Mesothelial cell of epicardium (in vitro differentiated cells): ENCODE measurements around the gene GNPTAB. TPM values are rescaled to one million over a fixed set of nuclear protein-coding genes. Genes with fewer than 3 reads are reported as not detected.
A peak's percentile ranks its signal among the peaks of the same experiment; 100 is the strongest.

Source experiments
- DNase-seq, 2 experiments: peaks; one replicate each; pipeline ENCODE4 v3.0.0; 2021; ENCODE audit warnings: low spot score in 2 of 2; ENCODE audit not compliant: unreplicated experiment in 2 of 2
- H3K27ac Mint-ChIP-seq: 2 replicates; pipeline ENCODE4 v1.8.0; 2021; ENCODE audit warnings: mixed read lengths
- H3K27me3 Mint-ChIP-seq: 2 replicates; pipeline ENCODE4 v1.8.0; 2021; ENCODE audit warnings: low read depth, mixed read lengths
- H3K36me3 Mint-ChIP-seq: 2 replicates; pipeline ENCODE4 v1.8.0; 2021; ENCODE audit warnings: mixed read lengths
- H3K4me1 Mint-ChIP-seq: 2 replicates; pipeline ENCODE4 v1.8.0; 2021; ENCODE audit warnings: mixed read lengths
- H3K4me3 Mint-ChIP-seq: 2 replicates; pipeline ENCODE4 v1.8.0; 2021; ENCODE audit warnings: mild to moderate bottlenecking, moderate library complexity, mixed read lengths
- H3K9me3 Mint-ChIP-seq: 2 replicates; pipeline ENCODE4 v1.8.0; 2021; ENCODE audit warnings: mixed read lengths
- total RNA-seq: library from RNA; stranded (reverse); gene quantifications from 3 replicates; pipeline ENCODE4 v1.2.1, GENCODE V29; 2021
- TF ChIP-seq, protein P1 (sequence below): fragments of 200-600 bp; sonication (generic); IDR thresholded peaks from one replicate; pipeline ENCODE4 v1.5.0; 2021; ENCODE audit warnings: antibody characterized with exemption; ENCODE audit not compliant: unreplicated experiment

The GNPTAB gene
- total RNA-seq, 1 donor from 2014 or later, result 35.9 TPM

DNA sequence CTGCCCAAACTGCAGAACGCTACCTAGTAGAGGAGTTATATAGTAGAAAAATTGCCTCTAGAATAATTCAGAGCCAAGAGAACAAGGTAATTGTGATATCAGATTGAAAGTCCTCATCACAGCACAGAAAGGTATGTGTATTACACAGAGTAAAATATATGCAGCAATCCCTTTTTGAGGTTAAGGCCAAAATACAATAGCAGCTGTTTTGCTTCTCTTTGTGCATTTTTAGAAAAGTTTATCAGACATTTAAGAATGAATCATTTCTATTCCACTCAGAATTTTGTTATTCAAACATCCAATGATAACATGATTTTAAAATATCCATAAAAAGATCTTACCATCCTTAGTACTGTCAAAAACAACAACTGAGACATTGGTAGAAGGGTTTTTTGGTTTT is 45.1 kb downstream of the GNPTAB start:
- no peak overlapping the region for H3K4me3 Mint-ChIP-seq
- DNase-seq, result no peak
- H3K27me3 Mint-ChIP-seq, result no peaks in the 10 kb centered on the region
- peaks cover 12% of the 10 kb centered on the region for H3K4me1 Mint-ChIP-seq
- H3K27ac Mint-ChIP-seq, result no peak overlapping the region
- TF ChIP-seq, protein P1, sequence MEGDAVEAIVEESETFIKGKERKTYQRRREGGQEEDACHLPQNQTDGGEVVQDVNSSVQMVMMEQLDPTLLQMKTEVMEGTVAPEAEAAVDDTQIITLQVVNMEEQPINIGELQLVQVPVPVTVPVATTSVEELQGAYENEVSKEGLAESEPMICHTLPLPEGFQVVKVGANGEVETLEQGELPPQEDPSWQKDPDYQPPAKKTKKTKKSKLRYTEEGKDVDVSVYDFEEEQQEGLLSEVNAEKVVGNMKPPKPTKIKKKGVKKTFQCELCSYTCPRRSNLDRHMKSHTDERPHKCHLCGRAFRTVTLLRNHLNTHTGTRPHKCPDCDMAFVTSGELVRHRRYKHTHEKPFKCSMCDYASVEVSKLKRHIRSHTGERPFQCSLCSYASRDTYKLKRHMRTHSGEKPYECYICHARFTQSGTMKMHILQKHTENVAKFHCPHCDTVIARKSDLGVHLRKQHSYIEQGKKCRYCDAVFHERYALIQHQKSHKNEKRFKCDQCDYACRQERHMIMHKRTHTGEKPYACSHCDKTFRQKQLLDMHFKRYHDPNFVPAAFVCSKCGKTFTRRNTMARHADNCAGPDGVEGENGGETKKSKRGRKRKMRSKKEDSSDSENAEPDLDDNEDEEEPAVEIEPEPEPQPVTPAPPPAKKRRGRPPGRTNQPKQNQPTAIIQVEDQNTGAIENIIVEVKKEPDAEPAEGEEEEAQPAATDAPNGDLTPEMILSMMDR, result no peak
- peaks cover 24% of the 10 kb centered on the region for H3K36me3 Mint-ChIP-seq
- H3K9me3 Mint-ChIP-seq, result no peaks in the 10 kb centered on the region

DNA sequence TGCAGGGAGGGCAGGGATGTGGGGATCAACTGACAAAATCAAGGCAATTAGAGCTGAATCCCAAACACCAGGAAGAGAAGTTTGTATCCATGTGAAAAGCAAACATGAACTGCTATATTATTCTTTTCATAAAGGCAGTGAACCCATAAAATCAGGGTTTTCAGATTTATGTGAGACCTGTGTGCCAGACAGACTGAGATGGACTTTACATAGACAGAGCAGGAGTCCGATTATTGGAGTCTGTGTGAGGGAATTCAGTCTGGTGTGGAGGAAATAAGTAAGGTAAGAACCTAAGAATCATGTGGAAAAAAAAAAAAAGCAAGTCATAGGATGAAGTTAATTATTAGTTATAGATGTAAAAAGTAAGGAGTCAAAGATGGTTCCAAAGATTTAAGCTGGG is 46.4 kb downstream of the GNPTAB start:
- DNase-seq, result no peak
- Mint-ChIP-seq H3K27me3 (no peaks in the 10 kb centered on the region), H3K4me1 (peaks cover 12% of the 10 kb centered on the region), H3K4me3 (no peak overlapping the region), H3K9me3 (no peaks in the 10 kb centered on the region), H3K27ac (no peak overlapping the region), H3K36me3 (peaks cover 19% of the 10 kb centered on the region)
- TF ChIP-seq, protein P1, result no peak

DNA sequence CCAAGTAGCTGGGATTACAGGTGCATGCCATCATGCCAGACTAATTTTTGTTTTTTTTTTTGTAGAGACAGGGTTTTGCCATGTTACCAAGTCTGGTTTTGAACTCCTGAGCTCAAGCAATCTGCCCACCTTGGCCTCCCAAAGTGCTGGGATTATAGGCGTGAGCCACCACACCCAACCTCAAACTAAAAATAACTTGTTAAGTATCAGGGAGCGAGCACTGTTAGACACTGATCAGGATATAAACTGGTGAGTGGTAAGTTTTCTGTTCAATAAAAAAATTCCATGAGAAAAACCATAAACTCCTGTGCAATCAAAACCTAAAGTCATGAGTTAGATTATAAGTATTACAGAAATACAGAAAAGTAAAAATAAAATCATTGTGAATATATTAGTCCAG is 46.9 kb downstream of the GNPTAB start:
- Mint-ChIP-seq H3K27me3 (no peaks in the 10 kb centered on the region), H3K27ac (no peak overlapping the region), H3K9me3 (no peaks in the 10 kb centered on the region), H3K4me3 (no peak overlapping the region), H3K36me3 (peaks cover 13% of the 10 kb centered on the region), H3K4me1 (peaks cover 12% of the 10 kb centered on the region)
- DNase-seq, result no peak
- TF ChIP-seq, protein P1, result no peak

DNA sequence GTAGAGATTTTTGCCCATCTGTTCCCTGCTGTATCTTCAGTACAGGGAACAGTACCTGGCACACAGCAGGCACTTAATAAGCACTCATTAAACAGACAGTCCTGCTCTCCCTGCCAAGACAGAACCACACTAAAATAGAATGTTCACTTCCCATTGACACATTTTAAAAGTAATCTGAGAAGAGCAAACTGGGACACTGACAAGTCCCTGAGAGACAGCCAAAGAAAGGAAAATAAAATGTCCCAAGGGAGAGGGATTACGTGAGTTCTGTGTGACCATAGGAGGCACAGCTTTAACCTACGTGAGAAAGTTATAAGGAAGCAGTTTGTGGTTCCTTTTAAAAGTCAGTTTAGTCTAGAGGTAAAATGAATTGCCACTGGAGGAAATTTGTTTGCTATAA is 47.6 kb downstream of the GNPTAB start:
- DNase-seq, result no peak
- Mint-ChIP-seq H3K36me3 (peaks cover 13% of the 10 kb centered on the region), H3K27ac (peak overlapping the region; percentile 54), H3K9me3 (no peaks in the 10 kb centered on the region), H3K27me3 (no peaks in the 10 kb centered on the region), H3K4me3 (no peak overlapping the region), H3K4me1 (peaks cover 12% of the 10 kb centered on the region)
- TF ChIP-seq, protein P1, result no peak

DNA sequence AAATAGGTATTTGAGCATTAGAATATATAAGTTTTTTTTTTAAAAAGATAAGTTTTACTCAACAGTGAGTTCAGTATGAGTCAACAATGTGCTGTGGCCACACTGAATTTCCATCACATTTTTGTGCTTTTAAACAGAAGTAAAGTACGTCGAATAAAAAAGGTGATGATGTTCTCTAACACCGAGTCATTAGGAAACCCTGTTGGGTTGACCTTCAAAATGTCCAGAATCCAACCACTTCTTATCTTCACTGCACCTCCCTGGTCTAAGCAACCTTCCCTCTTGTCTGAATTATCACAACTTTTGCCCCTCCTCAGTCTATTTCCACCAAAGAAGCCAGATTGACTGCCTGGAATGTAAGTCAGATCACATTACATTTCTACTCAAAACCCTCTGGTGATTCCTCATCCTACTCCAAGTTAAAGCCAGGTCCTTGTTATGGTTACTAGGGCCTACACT is 48.5 kb downstream of the GNPTAB start:
- Mint-ChIP-seq H3K27ac (no peak overlapping the region), H3K36me3 (peaks cover 10% of the 10 kb centered on the region), H3K27me3 (no peaks in the 10 kb centered on the region), H3K9me3 (no peaks in the 10 kb centered on the region), H3K4me3 (no peak overlapping the region), H3K4me1 (peaks cover 12% of the 10 kb centered on the region)
- DNase-seq, result no peak
- TF ChIP-seq, protein P1, result no peak

DNA sequence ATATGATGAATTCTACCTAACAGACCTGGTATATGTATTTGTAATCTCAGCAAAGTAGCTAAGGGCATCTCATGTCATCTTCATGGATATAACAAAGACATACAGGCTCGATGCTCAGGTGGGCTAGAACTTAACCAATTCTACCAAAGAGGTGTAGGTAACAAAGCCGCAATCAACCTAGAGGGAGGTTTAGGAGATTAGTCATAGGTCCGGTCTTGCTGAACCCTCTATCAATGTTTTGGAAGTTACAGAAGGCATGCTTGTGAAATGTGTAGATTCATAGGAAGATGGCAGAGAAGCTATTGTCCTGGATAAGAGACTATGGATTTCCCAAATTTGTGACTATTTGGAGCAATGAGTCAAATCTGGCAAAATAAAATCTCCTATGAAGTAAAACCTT is 48.9 kb downstream of the GNPTAB start:
- H3K4me1 Mint-ChIP-seq, result peaks cover 12% of the 10 kb centered on the region
- H3K9me3 Mint-ChIP-seq, result no peaks in the 10 kb centered on the region

More for the DNA sequence above, 48.9 kb downstream of the GNPTAB start:
- Mint-ChIP-seq H3K36me3 (peaks cover 6% of the 10 kb centered on the region), H3K27me3 (no peaks in the 10 kb centered on the region), H3K27ac (no peak overlapping the region), H3K4me3 (no peak overlapping the region)
- DNase-seq, result no peak
- TF ChIP-seq, protein P1, result no peak
